ENCODE results near the gene WDR91.
"Not testable (repeated sequence)": the region's sequence is repeated elsewhere in the genome, so short reads cannot be mapped to it uniquely, and the experiment has no call there.

WDR91 gene

GRCh38 chr7:135232720-135233119, 21.4 kb upstream of the WDR91 start:
- DNase-seq: no peak

- no peak for DNase-seq
Observed at GRCh38 chr7:135232087-135232486, 20.8 kb upstream of the WDR91 start.

- no peak for DNase-seq
Observed at GRCh38 chr7:135231686-135232085, 20.4 kb upstream of the WDR91 start.

GRCh38 chr7:135224027-135224426, 12.7 kb upstream of the WDR91 start:
- DNase-seq: no peak

DNA sequence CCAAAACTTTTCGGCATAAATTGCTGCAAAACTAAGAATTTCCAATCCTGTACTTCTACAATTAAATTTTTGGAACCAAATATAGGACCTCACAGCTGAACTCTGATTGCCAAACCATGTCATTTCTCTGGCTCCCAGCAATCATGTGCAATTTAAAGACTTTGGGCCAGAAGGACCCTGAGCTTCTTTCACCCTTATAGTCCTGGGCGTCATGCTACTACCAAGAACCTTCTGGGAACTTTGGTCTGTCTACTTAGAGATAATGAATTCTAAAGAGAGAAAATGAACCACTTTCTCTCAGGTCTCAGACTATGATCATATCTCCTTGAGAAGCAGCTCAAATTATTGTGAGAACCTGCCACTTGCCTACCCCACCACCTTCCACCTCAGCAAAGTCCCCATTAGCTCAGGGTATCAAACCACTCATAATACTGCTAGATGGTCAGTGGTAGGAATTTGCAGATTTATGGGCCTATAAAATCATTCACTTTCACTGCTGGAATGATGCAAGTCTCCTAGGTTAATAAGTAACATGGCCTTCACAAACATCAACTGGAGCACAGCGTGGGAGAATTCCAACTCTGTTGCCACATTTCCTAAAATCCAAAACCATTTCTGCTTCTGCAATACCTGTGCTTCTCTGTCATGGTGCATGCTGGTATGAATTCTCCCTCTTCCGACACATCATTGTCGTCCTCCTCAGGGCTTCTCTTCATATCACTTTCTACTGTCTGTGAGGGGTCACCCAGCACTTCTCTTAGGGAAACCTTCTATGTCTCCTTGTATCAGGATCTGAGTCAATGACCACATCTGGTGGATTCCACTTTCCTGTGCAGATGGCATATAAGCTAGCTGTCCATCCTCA, 6.6 kb upstream of the WDR91 start:
- no peak for DNase-seq

DNA sequence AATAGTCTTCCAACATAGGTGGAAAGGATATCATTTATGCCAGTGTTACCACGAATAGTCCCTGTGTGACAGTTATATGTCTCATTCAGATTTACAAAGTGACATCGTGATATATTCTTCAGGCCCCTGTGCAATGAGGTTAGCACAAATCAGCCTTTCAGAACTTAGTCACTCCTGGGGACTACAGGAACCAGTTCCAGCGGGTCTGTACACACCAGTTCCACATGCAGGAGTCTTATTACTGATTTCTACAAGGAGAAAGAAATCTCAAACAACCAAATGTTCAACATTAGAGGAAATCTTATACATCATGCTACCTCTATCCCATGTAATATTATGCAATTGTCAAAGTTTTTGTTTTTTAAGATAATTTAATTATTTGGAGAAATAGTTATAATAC, 4.4 kb upstream of the WDR91 start:
- no peak for DNase-seq

- no peak for DNase-seq
Observed at GRCh38 chr7:135215180-135215579, 3.9 kb upstream of the WDR91 start.

- no peak for DNase-seq
Observed at GRCh38 chr7:135213831-135214230, 2.5 kb upstream of the WDR91 start.

- not testable (repeated sequence) for DNase-seq
Observed at GRCh38 chr7:135211946-135212685, 790 bp upstream of the WDR91 start.

DNA sequence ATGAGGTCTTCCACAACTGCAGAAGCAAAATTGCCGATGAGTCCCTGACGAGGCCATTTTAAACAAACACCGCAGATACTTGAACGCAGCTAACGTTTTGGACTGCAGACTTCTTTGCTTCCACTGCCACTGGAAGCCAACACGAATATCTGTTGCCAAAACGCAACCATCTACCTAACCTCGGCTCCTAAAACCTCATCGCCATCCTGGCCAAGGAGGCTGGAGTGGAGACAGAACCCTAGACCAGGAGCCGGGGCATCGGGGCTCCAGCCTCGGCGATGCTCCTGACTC, 493 bp downstream of the WDR91 start:
- peak in 1 of 2 experiments; percentile 4 for DNase-seq

DNA sequence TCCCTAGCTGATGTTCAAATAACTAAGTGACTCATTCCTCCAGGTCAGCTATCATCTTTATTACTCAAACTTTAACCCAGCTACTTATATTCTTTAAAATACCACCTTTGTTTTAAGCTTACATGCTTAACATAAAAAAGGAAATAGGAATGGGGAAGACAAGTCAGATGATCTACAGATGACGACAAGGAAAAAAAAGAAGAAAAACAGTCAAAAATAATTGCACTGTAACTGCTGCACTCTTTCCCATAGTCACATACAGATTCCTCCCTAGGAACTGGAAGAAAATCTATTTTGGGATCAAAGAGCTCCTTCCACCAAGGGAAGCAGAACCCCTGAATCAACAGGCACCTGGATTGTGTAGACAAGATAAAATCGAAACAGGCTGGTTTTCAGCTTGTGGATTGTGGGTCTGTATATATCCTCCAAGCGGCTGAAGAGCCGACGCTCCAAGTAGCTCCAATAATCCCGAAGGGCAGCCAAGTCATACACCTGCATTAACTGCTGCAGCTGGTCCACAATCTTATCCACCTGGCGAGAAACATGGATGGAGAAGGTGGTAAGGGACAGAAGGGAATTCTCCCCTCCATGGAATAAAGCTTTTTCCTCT, 2.0 kb downstream of the WDR91 start:
- no peak for DNase-seq

DNA sequence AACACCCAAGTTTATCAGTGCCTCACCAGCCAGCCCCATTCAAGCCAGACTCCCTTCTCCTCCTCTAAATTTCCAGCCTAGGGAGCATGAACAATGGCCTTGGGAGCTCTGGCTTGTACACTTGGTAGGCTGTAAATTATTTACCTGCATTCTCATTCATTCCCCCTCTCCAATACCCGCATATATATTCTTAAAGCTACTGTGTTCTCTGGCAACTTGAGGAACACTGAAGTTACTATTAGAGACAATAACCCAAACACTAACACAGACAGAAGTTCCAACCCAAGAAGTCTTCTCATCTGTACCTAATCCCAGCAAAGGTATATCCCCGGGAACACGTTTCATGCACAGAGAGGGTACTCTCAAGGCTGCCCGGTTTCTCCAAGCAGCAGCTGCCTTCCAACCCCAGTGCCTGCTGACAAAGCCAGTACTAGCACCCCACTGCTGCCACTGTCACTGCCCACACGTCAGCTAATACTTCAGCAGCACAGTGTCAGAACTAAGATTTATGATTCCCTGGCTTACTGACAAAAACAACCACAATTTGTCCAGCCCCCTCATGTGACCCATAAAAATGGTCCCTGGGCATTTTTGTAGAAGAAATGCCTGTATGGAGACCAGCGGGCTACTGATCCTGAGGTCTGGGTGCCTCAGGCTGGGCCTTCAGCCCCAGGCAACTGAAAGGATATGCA, 3.1 kb downstream of the WDR91 start:
- no peak for DNase-seq

- no peak for DNase-seq
Observed at GRCh38 chr7:135207406-135208101, 3.8 kb downstream of the WDR91 start.

DNA sequence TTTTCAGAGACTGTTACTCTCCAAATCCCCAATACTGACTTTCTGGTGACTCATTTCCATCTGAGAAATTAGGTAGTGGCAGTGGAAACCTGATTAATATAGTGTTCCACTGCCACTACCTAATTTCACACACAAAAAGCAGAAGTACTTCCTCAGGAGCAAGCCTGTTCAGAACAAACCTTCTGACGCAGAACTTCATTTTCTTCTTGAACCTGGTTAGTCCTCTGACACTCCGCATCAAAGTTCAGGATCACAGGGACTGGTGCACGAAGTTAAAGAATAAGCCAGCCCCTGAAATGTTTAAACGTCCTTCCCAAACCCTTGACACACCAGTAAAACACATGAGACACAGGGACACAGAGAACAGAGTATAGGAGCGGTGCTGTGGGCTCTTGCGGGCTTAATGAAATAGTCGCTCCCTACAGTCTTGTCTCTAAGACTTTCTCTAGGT, 4.4 kb downstream of the WDR91 start:
- no peak for DNase-seq

- DNase-seq: no peak
Observed at GRCh38 chr7:135205850-135206249, 5.5 kb downstream of the WDR91 start.

DNA sequence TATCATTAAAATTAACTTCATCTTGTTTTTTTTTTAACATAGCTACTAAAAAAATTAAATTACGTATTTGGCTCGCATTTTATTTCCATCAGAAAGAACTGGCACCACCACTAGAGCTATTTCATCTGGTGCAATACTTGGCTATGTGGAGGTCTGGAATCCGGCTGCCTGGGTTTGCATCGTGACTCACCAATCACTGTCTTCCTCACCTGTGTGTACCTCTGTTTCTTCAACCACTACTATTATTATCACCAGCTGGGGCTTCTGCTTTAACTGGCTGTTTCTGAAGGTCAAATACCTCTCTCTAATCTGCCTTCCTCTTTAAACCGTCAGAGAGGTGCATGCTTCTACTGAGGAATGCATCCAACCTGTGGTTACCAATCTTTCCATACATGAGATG, 6.5 kb downstream of the WDR91 start:
- no peak for DNase-seq

GRCh38 chr7:135204341-135204749, 7.0 kb downstream of the WDR91 start:
- no peak for DNase-seq

DNA sequence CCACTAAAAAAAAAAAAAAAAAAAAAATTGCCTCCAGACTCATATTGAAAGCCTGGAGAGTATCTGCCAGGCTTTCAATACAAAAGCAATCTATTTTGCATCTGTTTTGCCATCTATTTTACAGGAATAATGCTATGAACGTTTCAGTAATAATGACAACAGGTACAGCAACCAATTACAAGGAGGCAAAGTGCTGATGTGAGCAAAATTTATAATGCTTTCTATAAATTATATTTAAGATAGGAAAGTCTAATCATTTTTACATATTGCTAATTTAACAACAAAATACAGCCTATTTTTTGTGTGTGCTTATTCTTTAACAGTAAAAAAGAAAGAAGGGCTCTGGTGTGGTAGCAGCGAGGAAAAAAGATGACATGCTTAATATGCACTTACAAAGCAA, 10.0 kb downstream of the WDR91 start:
- DNase-seq: no peak

DNA sequence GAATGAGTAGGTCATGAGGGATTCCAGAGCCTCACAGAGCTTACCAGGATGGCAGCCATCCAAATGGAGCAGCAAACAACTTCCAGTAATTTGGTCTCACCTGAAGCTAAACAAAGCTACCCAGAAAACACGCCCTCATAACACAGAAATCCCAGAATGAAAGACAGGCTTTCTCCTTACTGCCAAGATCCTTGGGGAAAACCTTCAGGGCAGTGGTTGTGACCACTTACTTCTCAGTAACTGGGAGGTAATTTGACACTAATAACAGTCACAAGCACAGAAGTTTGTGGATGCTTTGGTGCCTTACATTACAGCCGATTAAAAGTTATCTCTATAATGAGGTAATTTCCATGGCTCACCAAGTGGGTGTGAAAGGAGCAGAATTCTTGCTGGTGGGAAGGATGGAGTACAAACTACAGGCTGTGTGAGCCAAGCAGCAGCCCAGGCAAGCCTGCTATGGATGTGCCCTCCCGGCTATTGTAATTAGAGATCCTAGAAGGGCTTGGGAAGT, 10.4 kb downstream of the WDR91 start:
- no peak for DNase-seq

GRCh38 chr7:135199439-135199838, 11.9 kb downstream of the WDR91 start:
- DNase-seq: no peak

DNA sequence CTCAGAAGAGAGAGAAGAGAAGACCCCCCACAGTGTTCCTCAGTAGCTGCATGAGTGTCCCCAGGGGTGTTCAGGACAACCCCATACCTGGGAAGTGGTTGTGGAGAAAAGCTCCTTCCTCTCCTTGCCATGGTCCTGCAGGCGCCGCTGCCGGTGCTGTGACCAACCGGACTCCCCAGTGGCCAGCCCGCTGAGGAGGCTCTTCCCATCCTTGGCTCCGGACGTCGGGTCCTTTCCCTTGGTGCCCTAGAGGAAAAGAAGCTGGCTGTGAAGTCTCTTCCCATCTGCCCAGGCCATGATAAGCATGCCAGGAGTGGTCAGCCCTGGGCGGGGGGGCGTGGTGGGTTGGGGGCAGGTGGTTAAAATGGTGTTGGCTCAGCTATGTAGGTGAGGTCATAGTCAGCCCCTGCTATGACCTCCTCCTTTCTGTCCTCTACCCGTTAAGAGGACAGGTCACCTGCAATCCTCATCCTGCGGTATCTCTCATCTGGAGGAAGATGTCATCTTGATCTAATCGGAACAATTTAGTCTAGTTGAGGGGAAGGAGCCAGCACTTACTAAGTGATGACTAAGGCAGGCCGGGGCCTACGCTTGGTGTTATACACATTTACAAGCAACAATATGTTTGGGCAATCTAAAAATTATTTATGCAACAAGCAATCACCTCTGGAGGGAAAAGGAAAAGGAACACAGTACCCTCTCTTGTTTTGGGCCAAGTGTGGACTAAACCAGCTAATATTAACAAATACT, 13.2 kb downstream of the WDR91 start:
- no peak for DNase-seq

GRCh38 chr7:135197343-135197742, 14.0 kb downstream of the WDR91 start:
- DNase-seq: no peak

Data from activated CD4-positive, alpha-beta T cell treated with anti-CD3 and anti-CD28 coated beads, Interleukin-2, amount 50 U/mL, for 4 hours (primary cell).